HG03521 (cell line): ENCODE results near the gene HPS1.

ENCODE experiments used
- ATAC-seq: cut with Tn5 transposase; IDR thresholded peaks from one replicate; pipeline ENCODE4 v1.9.1; 2021; ENCODE audit warnings: mild to moderate bottlenecking, moderate library complexity; ENCODE audit not compliant: unreplicated experiment

Gene HPS1

DNA sequence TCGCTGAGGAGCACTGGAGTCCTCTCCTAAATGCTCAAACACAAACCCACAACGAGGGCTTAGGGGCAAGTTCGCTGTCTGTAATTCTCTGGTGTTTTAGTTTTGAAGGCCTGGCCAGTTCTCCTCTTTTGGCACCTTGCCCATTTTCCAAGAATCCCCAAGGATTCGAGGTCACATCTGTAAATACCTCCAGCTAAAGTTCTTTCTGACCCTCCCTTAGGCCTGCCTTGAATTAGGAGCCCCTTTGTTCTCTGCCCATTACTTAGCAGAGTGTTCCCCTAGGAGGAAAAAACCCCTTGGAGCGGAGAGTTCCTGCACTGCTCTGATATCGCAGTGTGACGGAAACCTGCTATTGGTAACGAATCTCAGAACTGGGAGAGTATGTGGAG, 31.0 kb downstream of the HPS1 start:
- no peak for ATAC-seq

DNA sequence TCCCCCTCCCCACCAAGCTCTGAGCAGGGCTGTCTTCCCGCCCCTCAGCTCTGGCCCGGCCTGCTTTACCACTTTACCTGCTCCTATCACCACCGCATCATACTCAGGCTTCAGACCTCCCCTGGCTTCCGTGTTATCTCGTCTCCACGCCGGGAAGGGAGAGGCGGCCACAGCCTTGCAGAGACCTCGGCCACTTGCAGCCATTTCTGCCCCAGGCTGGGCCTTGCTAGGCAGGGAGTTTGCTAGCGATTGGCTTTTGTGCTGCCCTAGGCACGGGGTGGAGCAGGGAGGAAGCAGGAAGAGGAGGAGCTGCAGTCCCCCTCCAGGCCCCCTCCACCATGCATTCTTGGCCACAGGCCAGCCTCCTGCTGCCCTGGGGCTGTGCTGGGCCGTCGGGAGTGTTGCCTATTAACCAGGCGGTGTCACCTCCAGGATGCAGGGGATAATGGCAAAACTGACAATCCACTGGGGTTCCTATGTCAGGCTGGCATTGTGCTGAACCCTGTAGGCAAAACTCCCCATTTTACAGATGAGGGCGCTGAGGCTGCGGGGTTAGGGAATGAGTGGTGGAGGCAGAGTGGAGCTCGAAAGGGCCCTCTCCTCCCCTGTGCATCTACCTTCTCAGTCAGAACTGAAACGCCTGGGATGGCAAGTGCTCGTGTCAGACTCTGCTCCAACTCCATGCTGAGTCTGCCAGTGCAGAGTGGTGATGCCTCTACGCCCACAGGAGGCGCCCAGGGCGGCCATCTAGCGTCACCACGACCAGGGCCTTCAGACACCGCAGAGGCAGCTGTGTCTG, 31.6 kb downstream of the HPS1 start, which contains the start of gene PYROXD2:
PYROXD2 (minus strand) TSS at position 251 of the 799 bp plus-strand sequence; CDS start at position 204, 47 bp downstream.
- ATAC-seq: no peak

DNA sequence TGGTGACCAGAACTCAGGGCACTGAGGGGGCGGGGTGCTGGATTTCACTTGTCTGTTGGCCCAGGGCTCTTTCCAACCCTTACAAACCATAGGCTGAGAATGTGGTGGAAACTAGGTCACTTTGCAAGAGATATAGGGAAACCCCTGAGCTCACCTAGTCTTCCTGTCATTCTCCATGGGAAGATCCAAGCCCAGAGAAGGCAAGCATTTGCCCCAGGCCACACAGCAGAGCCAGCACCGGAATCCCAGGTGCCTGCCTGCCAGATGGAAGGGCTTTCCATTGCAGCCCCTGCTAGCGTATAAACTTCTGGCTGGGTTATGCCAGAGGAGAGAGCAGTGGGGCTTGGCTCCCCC, 32.2 kb downstream of the HPS1 start:
- no peak for ATAC-seq

DNA sequence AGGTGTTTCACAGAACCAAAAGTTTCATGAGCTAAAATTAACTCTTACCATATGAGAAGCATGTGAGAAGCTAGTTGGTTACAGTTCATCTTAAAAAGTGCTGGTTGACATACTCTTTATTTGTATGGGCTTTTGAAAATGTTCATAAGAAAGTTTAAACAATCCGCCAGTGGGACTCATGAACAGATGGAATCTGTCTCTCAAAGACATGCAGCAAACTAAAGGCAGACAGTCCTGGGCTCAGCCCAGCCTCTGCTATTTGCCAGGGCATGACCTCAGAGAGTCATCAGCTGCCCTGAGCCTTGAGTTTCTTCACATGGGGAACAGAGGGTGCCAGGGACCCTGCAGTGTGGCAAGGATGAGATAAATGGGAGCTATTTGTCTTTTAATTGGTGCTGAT, 35.0 kb downstream of the HPS1 start:
- no peak for ATAC-seq

DNA sequence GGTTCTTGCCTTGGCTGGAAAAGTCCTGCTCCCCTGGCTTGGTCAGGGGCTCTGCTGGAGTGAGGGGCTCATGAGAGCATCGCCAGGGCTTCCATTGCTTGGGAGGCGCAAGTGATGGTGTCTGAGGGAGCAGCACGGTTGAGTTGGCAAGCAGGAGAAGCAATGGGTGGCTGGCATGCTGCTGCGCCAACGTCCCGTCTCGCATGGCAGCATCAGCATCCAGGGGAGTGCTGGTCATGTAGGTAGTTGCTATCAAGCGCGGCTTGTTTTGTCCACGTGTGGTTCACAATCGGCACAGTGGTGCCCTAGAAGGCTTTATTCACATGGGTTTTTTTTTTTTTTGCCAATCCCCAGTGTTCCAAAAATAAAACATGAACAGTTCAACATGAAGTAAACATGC, 35.6 kb downstream of the HPS1 start:
- ATAC-seq: no peak

DNA sequence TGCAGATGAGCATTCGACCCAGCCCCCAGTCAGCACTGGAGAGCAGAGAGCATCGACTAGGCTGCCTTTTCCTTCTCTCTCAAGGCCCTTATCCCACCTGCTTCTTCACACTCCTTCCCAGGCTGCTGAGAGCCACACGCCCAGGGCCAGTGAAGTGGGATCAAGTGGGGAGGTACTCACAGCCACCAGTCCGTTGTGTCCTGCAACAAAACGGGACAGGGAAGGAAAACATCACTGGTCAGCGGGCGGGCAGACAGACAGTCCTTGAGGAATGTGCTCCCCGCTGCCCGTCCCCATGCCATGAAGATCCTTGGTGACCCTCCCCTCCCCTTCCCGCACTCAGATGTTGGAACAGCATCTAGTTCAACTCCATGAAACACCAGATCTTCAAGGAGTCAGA, 36.0 kb downstream of the HPS1 start:
- ATAC-seq: no peak

DNA sequence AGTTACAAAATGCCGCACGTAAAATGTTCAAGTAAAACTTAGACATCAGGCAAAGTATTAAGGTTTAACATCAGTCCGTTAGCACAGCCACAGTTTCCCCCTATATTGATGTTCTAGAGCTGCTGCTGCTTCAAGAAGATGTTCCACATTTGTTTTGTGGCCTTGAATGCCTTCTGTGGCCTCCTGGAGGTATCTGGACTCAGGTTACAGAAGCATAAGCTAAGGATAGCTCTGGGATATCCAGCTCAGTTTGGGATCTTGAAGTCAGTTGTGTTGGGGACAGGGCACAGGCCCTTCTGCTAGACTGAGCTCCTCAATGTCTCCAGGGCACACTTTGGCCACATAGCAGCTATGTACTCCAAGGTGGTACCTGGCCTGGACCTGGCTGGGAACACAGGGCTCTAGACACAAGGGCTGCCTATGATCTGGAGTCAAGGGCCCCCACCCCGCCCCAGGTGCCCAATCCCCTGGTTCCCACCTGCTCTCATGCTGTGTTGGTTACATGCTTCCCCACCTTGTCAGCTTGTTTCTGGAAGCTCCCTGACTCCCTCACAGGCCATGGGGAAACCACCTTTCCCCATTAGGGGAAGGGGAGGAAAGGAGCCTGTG, 36.5 kb downstream of the HPS1 start:
- no peak for ATAC-seq

DNA sequence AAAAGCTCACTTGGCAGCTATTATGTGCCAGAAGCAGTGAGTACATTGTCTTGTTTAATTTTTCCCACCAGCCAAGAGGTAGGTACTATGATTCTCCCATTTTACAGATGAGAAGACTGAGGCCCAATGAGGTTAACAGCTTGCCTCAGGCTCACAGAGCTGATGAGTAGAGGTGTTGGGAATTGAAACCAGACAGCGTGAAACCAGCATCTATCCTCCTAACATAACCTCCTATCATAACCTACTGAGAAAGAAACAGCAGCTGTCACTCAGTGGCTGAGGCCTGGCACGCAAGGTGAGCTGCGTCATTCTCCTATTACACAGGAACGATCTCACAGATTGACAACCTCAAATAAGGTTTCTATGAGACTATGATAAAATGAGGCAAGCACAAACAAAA, 37.9 kb downstream of the HPS1 start:
- ATAC-seq: peak; percentile 55

DNA sequence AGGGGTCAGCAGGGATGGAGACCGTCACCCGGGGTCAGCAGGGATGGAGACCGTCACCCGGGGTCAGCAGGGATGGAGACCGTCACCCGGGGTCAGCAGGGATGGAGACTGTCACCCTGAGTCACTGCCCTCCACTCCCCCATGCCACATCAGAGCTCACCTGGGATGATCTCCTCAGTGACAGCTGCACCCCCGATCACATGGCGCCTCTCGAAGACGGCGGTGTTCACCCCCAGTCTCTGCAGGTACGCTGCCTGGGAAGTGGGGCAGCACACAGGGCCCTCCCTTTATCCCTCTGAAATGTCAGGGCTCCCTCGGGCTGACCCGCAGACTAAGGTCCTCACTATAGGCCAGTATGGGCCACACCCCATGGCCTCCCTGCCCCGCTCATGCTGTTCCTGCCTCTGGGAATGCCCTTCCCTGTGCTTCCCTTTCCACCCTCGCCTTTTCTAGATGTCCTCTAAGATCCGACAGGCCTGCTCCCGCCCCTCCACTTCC, 38.9 kb downstream of the HPS1 start:
- no peak for ATAC-seq

DNA sequence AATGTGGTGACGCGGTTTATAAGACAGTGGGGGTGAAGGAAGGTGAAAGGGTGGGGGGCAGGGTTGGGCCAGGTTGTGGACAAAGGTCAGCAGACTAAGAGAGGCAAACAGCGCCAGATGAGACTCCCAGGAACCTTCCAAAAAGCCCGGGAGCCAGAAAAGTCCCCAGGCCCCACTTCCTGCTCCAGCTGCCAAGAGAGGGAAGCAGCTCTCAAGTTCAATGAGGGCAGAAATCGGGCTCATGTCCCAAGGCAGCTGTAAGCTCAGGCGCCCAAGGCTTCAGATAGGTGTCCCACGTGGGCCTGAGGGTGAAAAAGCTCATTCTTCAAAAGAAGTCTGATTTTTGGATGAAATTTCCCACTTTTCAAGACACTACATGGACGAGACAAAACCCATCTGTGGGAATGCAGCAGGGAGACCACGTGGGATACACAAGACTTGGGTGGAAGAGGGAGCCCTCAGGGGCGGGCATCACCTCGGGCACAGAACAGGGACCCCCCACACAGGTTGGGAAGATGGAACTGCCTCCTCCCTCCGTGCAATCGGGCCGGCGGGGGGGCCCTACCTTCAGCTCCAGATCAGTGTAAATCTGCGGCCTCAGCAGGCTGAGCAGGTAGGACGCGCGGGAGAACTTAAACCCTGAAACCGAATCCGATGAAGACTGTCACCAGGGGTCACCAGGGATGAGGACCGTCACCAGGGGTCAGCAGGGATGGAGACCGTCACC, 39.6 kb downstream of the HPS1 start:
- ATAC-seq: no peak

DNA sequence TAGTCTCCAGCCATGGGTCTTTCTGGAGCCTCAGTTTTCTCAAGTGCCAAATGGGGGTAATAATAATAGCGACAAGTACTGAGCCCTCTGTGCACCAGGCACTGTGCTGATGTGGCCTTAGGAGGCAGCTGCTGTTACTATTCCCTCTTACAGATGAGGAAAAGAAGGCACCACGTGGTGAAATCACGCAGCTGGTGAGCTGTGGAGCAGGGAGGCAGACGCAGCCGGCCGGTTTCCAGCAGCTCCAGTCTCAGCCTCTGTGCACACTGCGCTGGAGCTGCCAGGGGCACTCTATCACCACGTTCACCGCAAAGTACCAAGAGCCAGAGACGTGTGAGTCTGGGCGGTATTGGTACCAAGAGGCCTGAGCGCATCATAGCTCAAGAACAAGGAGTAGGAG, 41.3 kb downstream of the HPS1 start:
- ATAC-seq: no peak

DNA sequence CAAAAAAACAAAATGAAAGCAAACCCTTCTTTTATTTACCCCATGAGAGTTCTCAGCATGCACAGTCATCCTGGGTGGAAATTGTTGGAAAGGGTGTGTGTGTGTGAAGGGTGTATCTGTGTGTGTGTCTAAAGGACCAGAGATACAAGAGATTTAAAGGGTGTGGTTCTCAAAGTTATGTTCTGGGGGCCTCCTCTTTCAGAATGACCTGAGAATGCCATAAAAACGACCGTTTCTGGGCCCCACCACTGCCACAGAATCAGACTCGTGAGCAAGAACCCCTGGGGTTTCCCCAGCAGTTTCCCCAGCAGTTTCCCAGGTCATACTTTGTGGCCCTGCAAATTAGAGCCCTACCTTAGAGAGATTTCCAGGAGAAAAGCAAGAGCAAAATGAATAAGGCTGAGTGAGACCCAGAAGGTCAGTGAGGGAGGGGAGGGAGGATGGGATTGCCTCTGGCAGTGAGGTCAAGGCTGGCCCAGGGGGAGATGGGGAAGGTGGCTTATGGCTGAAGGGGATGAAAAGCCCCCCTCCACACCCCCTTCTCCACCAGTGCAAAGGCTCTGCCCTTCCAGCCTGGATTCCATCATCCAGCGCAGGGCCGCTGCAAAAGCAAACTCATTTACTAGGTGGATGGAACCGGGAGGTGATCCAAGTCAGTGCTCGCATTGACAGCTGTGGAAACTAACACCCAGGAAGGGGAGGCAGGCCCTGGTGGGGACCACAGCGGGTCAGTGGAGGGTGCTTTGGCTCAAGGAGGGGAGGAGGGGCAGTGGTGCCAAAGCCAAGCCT, 42.0 kb downstream of the HPS1 start:
- ATAC-seq: no peak

DNA sequence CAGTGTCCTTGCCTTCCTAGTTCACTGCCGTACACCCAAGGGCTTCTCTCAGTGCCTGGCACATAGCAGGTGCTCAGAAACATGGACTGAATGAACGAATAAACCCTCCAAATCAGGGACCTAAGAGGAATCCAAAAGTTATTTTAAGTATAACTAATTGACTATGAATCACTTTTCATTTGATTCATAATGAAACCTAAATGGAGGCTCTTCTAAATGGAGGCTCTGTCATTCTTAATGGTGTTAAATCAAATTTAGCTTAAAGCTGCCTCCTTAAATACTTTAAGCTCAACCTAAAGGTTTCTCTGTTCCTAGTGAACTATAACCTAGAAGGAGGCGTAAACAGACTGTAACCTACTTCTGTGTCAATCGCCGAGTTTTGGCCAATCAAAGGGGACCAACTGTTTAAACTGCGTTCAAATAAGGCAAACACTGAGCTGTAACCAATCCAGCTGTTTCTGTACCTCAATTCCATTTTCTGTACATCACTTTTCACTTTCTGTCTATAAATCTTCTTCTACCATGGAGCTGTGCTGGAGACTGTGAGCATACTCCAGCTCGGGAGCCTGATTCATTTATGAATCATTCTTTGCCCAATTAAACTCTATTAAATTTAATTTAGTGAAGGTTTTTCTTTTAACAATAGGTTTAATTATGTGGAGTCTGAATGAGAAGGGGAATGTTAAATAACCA, 42.8 kb downstream of the HPS1 start:
- peak; percentile 55 for ATAC-seq

DNA sequence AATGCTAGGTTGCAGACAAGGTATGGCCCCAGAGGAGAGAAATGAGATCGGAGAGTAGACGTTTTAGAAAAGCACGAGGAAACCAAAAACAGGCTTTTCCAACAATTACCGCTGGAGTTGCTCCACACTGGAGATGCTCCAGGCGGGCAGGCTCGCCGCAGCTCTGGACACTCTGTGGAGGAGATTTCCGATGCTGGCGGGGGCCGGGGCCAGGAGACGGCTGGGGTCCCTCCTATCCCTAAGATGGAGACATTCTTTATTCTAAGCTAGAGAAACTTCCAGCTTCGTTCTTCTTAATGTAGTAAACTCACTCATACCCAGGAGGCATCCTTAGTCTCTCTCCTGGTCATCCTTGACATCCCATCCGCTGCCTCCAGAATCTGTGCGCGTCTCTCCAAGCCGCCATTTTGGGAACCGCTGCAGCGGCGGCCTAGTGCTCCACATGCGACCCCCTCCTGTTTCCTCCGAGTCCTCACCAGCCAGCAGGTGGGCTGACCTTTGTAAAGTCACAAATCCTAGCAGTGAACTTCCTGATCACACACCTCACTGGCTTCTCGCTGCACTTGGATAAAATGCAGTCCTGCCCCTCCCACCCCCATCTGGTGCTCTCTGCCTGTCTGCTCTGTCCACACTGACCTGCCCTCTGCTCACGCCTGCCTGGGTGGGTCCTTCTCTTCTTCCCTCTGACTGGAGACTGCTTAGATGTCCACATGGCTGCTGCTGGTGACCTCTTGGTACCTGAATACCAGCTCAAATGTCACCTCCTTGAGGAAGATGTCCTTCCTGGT, 43.6 kb downstream of the HPS1 start:
- ATAC-seq: no peak

DNA sequence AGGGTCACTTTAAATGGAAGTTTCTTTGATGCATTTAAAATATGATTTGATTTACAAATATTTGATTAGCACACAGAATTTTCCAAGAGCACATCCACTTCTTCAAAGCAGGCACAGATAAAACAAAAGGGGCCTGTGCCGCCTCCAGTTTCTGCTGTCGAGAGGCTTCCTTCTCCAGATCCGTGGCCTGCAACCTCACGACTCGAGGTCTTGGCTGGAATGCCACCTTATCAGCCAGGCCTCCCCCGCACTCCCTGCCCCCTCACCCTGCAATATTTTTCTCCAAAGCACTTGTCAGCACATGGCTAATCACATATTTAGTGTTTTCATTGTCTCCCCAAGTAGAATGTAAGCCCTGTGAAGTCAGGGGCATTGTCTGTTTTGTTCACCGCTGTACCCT, 44.3 kb downstream of the HPS1 start:
- no peak for ATAC-seq

DNA sequence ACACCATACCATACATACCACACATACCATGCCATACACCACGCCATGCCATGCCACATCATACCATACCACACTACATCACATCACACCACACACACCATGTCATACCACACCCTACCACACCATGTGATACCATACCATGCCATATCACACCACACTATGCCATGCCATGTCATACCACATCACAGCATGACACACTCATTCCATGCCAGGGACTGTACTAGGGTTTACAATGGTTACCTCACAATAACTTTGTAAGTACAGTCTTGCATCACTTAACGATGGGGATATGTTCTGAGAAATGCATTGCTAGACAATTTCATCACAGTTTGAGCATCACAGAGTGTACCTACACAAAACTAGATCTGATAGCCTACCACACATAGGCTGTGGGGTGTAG, 46.3 kb downstream of the HPS1 start:
- ATAC-seq: no peak

DNA sequence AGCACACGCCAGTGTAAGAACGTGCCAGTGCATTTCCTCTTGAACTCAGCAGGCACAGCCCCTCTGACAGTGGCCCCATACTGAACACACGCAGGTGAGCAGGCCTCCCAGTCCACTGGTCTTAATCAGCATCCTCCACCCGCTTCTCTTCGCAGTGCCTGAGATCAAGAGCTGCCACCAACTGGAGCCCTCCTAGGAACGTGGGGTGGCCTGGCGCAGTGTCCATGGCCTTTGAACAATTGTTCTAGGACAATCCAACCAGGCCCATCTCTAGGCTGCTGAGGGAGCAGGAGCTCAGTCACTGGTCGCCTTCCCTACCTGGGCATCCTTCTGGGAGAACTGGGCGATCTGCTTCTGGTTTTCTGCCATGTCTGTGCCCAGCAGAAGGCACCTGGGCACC, 47.0 kb downstream of the HPS1 start:
- no peak for ATAC-seq

DNA sequence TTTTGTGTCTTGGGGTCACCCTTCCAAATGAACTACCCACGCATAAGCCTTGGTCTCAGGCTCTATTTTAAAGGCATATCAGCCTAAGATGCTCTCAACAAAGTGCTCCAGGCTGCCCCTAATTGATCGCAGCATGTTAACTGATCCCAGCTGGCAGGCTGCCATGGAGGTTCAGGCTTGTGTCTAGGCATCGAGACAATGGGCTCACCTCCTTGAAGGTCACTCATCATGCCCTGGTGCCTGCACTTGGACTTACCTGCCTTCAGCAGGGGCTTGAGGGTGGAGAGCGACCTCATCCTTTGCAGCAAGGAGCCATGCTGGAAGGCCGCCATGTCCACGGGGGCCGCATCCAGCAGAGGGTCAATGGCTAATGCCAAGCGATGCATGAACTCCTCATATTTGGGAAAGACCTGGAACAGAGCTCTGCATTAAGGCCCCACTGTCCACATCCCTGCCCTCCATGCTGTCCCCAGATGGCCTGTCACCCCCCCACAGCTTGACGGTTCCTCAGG, 49.6 kb downstream of the HPS1 start:
- no peak for ATAC-seq
